SIG-M5 treated with dmso at 0.1 percent for 504 hours (cell line): ENCODE data around the gene EMP2.
A peak's percentile ranks its signal among the peaks of the same experiment; 100 is the strongest.
"Not testable (repeated sequence)": the region's sequence is repeated elsewhere in the genome, so short reads cannot be mapped to it uniquely, and the experiment has no call there.

Experiments
- DNase-seq: peaks from one replicate; lab custom pipeline; 2025; ENCODE audit not compliant: unreplicated experiment; lab: John Stamatoyannopoulos, UW

EMP2 gene

DNA sequence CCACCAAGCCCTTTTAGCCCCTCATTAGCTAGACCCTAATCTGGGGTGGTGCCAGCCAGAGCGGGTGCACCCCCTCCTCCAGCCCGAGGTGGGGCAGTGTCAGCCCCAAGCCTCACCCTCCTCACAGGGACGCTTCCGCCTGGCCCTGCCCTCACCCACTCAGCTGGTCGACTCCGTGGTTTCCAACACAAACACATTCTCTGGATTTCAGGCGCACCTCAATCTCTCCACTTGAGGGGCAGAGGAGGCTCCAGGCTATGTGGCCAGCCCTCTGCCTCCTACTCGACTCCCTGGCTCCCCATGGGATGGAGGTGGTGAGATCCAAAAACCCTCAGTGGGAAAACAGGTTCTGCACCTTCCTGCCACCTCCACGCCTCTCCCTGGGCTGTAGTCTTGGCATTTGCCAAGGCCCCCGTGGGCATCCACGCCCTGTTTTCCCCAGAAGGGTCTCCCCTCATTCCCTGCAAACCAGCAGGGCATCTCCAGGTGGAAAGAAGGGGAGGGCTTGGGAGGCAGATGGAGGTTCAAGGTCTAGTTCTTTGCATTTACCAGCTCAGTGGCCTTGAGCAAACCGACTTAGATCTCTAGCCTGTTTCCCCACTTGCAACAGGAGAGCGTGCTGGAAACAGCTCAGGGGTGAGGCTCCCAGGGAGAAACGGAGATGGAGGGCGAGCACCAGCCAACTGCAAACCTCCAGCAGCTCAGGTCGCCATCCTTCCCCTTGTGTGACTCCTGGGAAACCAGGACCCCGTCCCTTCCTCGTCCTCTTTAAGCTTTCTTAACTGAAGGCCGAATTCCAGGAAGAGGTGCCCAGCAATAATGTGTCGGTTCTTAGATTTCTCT is 1.7 kb downstream of the EMP2 start:
- peak; percentile 28 for DNase-seq

DNA sequence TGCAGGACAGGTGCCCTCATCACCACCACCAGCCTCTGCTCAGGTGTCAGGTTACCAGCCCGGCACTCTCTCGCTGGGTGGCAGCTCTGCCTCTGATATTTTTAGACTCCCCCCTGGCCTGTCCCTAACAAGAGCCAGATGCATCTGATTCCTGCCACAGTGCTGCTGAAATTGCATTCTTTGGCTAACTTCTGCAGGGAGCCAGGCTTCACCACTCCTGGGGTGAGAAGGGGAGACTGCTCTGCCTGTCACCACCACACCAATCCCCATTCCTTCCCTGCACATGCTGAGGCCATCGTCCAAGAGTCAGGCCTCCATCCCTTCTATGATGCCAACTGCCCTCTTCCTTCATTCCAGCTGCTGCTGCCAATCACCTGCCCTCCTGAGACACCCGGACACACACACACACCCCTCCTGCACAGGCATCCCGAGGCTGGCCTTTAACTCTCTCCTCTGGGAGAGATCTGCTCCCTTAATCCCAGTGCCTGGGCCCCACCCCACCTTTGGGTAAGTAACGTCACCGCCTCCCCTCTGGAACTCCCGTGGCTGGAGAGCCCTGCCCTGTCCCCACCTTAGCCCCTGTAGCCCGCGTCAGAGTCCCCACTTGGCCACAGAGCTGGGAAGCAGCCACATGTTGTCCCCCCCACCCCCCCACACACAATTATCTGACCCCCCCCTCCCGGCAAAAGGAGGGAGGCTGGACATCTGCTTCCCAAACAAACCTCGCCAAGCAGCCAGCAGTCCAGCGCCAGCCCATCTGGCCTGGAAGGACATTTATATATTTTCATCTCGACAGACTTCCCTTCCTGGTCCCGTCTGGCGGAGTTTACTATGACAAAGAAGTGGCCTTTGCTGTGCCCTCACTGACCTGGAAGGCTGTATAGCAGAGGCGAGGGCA is 2.8 kb downstream of the EMP2 start:
- no peak for DNase-seq

DNA sequence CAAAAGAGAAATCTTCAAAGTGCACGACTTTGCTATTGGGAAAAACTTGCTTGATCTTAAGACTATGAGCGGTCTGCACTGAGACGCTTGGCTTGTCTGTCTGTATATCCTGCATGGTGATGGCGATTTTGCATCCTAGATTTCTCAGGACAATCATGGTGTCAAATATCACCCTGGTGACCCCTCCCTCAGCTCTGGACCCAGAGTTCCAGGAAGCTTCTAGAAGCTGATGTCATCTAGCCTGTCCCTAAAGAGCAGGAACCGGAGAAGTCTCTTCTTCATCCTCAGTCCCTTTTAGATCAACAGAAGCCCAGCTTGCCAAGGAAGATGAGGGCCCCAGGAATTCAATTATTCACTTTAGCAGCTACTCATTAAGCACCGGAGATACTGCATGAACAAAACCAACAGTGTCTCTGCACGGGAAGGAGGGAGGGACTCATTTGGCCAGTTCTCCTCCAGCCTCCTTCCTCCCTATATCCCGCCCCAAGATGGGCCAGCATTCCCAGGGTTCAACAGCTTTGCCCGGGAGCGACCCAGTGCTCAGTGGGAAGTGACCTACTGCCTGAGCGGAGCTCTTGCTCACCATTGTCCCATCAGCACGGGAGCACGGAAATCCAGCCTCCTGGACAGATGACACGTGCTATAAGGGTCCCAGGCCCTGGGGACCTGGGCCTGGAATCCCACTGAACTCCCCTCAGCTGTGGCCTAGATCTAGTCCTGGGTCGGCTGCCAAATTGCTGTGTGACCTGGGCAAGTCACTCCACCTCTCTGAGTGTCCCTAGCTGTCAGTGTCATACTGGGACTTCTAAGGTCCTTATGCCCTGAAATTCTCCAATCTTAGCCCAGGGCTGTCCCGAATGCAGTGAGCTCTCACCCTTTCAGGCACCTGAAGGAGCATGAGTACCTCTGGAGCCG is 3.8 kb downstream of the EMP2 start:
- no peak for DNase-seq

DNA sequence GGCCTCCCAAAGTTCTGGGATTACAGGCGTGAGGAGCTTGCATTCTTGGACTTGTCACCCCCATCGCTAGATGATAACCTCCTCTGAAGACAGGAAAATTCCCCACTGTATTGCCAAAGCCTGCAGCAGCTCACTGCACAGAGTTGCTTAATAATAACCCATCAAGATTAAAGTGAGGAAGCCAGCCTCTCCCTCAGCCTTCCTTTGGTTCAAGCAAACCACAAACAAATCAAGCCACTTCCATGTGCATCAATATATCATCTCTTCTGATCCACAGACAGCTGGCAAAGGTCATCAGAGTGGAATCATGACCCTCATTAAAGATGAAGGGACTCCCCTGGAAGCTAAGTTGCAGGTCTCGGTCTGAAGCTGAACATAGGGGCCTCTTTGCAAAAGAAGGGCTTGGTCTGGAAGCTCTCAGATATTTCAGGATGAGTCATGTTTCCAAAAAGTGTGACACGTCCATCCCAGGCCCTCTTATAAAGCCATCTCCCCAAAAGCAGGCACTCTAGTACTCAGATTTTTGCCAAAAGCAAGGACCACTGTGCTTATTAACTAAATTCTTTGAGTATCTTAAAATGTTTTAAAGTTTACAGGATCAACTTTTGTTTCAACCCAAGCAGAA is 4.8 kb downstream of the EMP2 start:
- DNase-seq, result no peak

DNA sequence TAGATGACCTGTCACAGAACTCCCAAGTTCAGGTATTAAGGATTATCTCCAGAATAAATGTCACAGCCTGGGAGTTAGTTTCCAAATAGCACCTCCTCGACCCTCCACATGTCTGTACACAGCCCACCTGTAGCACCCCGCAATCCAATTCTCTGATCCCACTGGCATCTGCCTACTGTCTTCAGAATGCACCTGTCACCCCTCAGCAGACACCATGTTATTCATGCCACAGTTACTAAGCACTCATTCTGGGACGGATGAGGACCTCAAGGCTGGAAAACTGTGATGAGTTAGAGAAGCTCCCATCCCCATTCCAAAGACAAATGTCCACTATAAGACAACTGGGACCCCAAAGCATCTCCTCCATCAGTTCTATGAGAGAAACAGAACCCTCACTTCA is 7.8 kb downstream of the EMP2 start:
- DNase-seq, result no peak

DNA sequence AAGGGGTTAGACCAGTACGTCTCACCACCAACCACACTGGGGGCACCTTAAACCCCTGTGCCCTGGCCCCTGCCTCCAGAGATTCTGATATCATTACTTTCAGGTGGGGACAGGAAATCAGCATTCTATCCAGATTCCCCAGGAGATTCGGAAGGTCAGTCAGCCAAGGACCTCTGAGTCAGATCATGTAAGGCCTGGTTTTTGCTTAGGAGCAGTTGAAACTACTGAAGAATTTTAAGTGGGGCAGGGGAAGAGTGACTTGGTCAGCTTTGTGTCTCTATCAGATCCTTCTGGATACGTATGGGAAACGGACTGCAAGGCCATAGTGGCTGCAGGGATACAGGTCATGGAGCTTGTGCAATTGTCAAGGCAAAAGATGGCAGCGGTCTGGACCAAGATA is 9.0 kb downstream of the EMP2 start:
- no peak for DNase-seq

DNA sequence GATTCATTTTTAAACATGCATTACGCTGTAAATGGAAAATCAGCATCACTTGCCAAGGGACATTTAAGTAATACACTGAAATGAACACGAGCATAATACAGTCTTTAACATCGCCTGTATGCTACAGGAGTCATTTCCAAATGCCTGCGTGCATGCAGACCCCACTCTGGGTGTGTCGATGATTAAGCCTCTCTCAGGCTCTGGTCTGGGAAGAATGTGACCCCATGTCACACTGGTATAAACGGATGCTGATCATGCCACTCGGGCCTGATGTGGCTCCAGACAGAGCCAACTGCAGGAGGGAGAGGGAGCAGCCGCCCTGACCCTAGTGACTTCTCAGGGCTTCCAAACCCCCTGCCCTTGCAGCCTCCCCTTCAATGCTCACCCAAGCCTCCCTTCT is 10.8 kb downstream of the EMP2 start:
- no peak for DNase-seq

DNA sequence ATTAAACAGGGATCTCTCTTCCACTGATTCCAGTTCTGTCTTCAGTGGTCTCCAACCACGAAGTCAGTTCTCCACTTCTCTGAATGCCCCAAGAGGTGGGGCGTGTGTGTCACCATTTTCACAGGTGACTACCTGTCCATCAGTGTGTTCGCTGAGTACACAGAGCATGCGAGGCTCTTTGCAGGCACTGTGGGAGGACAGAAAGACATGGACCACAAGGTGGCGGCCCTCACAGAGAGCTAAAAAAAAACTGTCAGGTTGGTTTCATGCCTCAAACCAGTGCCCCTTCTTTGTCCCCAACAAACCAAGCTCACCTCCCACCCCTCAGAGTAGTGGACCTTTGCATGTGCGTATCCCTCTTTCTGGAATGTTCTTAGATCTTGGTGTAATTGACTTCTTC is 13.8 kb downstream of the EMP2 start:
- DNase-seq, result no peak

DNA sequence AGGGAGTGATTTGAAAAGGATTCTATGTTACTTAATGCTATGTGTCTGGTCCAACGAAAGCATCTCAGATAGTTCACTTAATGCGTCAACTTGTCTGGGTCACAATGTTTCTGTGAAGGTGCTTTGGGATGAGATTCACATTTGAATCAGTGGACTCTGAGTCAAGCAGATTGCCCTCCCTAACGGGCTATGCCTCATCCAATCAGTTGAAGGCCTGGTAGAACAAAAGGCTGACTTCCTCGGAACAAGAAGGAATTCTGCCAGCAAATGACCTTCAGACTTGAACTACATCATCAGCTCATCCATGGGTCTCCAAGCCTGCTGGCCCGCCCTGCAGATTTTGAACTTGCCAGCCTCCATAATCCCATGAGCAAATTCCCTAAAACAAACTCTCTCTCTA is 15.2 kb downstream of the EMP2 start:
- DNase-seq, result no peak

DNA sequence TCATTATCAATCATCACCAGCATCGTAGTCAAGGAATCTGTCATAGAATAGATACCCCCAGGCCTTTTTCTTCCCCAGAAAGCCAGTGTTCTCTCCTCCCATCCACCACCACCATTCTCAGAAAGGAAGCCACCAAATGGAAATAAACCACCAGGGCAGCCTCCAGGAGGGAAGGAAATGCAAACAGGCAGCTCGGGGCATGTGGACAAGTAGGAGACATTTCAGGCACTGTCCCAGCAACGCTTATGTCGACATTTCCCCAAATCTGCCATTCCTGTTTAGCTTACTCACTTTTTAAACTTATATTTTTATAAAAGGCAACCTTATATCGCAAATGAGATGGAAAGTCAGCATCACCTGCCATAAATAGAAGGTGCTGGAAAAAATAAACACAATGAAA is 15.8 kb downstream of the EMP2 start:
- DNase-seq, result no peak

DNA sequence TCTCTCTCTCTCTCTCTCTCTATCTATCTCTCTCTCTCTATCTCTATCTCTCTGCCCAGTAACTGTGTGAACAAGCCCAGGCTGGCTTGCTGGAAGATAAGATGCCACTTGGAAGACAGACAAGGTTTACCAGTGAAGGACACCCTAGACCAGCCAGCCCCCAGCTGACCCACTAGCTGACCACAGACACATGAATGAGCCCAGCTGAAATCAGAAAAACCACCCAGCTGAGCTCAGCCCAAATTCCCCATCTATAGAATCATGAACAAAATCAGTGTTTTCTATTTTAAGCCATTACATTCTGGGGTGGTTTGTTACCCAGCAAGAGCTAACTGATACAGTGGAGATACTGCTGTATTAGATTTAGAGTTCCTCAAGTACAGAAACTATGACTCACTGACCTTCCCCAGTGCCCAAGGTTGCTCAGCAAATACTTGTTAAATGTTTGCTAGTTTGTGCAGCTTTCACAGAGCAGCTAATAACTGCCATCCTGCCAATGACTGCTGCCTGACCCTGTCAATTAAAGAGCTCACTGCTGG is 18.0 kb downstream of the EMP2 start:
- DNase-seq, result no peak

DNA sequence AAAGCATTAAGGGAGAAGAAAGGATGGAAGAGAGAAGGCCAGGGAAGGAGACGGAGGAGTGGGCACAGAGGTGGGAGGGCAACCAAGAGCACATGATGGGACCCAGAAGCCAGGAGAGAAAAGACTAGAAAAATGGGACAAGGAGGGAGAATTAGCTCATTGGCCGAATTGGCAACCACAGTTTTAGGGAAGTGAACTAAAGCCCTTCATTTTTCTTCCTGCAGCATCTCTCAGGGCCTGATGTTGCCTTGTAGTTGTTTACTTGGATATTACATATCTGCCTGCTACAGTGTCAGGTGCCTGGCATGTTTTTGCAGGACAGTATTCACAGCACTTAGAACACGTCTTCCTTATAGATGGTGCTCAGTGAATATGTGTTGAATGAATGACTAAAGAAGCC is 19.0 kb downstream of the EMP2 start:
- DNase-seq, result no peak

DNA sequence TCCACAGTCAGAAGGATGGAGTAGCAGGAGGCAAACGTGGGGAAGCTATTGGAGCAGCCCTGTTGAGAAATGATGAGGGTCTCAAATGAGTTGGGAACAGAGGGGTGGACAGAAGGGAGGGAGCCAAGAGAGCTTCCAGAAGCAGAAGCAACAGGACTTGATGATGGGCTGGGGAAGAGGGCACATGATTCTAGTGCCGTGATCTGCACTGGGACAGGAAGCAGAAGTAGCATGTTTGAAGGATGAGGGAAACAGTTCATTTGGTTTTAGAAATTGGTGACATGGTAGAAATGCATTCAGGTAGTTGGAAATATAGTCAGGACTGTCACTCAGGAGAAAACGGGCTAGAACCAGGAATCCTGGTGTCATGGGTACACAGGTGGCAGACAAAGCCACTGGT is 19.4 kb downstream of the EMP2 start:
- no peak for DNase-seq

DNA sequence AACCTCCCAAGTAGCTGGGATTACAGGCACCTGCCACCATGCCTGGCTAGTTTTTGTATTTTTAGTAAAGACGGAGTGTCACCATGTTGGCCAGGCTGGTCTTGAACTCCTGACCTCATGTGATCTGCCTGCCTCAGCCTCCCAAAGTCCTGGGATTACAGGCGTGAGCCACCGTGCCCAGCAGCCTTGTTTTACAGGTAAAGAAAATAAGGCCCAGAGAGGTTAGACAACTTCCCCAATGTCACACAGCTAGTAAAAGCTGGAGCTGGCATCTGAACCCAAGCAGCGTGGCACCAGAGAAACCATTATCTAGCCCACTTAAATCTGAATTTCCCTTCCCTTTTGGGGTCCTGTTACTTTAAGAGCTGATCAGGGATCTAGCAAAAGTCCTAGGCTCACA is 20.6 kb downstream of the EMP2 start:
- DNase-seq, result not testable (repeated sequence)

DNA sequence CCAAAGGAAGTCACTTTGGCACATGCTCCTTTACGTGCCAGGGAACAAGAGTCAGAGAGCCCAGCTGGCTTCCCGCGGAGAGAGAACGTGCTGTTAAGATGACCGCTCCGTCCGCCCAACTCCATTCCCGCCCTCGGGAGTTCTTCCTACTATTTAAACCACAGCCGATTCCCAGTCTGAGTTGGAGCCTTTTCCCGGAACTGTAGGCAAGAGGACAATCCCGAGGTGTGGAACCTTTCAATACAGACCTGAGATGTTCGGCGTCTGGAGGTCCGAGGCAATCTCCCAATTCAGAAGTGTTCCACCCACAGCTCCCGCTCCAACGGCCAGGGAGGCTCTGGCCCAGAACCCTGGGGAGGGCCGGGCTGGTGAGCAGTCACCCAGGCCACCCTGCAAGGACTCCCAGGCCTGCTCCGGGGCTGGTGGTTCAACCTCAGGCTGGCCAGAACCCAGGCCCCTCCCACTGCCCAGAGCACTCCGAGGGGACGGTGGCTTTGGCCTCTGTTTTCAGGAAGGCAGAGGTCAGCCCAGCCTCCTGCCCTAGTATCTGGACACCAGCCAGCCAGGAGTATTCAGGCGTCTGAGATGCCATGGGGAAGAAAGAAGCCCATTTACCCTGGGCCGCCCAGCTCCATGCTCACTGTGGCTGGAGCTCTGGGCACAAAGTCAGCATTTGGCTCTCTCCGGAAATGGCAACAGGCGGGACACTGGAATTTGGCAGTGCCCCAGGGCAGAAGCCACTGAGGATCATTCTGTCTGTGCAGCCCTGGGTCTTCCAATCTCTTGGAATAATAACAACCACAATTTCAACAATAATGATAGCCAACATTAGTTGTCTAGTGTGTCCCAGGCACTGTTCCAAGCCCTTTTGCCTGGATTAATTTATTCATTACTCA is 21.4 kb downstream of the EMP2 start:
- DNase-seq, result no peak

DNA sequence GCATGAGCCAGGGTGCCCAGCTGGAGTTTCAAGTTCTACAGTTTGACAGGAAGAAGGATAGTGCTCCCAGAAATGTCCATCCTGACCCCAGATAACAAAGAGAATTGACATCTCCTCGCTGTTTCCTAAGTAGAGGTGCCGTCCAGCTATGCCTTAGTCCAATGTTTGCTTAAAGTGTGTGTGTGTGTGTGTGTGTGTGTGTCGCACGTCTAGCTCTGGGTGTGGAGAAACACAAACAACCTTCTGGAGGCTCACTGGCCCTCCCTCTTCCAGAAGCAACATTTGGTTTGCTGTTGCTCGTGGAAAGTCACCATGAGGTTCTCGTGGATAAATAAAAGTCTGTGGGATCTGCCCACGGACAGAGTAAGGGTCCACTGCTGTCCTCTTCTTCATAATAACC is 22.1 kb downstream of the EMP2 start:
- no peak for DNase-seq

DNA sequence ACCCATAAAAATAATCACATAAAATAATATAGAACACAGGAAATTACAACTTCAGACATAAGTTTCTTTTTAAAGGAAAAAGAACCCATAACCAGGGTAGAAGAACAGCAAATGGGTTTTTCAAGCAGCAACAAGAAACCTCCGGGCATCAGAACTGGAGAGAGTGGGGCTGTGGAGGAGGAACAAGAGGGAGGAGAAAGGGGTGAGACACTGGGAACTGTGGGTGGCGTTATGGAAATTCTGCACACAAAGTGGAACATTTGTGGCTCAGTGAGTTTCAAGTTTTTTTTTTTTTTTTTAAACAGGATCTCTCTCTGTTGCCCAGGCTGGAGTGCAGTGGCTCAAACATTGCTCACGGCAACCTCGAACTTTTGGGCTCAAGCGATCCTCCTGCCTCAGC is 22.6 kb downstream of the EMP2 start:
- no peak for DNase-seq

DNA sequence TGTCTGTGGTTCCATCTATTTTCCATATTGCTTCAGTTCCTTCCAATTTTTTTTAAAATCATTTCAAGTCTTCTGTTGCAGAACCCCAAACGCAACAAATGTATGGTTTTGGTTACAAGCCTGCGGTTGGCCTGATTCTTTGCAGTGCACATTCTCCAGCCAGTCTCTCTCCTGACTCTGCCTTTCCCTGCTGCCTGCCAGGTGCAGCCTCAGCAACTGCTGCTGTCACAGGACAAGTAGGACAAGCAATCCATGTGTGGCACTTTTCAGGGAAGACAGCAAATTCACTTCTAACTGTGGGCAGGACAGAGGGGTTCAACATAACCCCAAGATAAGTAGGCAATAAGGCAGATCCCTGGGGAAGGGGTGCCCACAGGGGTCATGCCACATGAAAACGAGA is 24.2 kb downstream of the EMP2 start:
- DNase-seq, result no peak

DNA sequence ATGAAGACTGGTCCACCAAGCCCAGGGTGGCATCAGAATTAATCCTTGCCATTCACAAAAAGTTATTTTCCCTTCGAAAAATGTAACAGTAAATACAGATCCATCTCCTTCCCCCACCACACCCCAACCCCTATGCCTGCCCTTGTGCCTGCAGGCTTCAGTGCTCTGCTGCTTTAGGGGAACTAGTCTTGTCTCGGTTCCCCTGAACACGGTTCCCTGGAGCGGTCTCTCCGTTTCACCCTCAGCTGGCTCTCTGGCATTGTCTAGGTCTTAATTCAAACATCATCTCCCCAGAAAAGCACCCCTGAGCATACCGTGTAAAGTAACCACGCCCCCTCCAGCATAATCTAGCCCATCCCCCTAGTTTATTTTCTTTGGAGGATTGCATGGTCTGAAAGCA is 25.8 kb downstream of the EMP2 start:
- DNase-seq, result no peak
